Fibroblast of the aortic adventitia (primary cell): ENCODE measurements around the gene ARFGAP3. TPM values are rescaled to one million over a fixed set of nuclear protein-coding genes. Genes with fewer than 3 reads are reported as not detected.

ENCODE experiments used
- DNase-seq: peaks from one replicate; pipeline ENCODE4 v3.0.0-alpha.2; 2010; ENCODE audit warnings: low read depth
- H3K4me3 ChIP-seq: 2 replicates; pipeline ENCODE4 v1.5.1; 2011; ENCODE audit warnings: low read depth, mild to moderate bottlenecking, control low read depth, low read length, moderate library complexity
- CTCF ChIP-seq: IDR thresholded peaks from 2 replicates; pipeline ENCODE4 v1.5.1; 2011; ENCODE audit warnings: mild to moderate bottlenecking, low read length, control low read depth, inconsistent platforms; ENCODE audit not compliant: insufficient read depth
- total RNA-seq: library from RNA; depleted of rRNA; stranded (reverse); fragments of >200 nt; gene quantifications from 2 replicates; pipeline ENCODE4 v1.2.3, GENCODE V29; 2012; ENCODE audit warnings: low replicate concordance

Gene ARFGAP3
- total RNA-seq, 1 donor = 69.3 TPM

- no peak for DNase-seq
These were observed 16.3 kb upstream of the ARFGAP3 start for GRCh38 chr22:42873356-42873755.

GRCh38 chr22:42872821-42873220 lies 15.7 kb upstream of the ARFGAP3 start:
- H3K4me3 ChIP-seq = no peak overlapping the region
- no peak for DNase-seq
- TF ChIP-seq CTCF = no peak

More at GRCh38 chr22:42873356-42873755, 16.3 kb upstream of the ARFGAP3 start:
- no peak overlapping the region for H3K4me3 ChIP-seq
- no peak for TF ChIP-seq CTCF

- H3K4me3 ChIP-seq = no peak overlapping the region
- no peak for TF ChIP-seq CTCF
- DNase-seq = no peak
These were observed 14.3 kb upstream of the ARFGAP3 start for GRCh38 chr22:42871146-42872050.

GRCh38 chr22:42869888-42870480 lies 12.9 kb upstream of the ARFGAP3 start:
- TF ChIP-seq CTCF = no peak
- DNase-seq = no peak
- no peak overlapping the region for H3K4me3 ChIP-seq

GRCh38 chr22:42869463-42869862 lies 12.4 kb upstream of the ARFGAP3 start:
- no peak overlapping the region for H3K4me3 ChIP-seq
- no peak for TF ChIP-seq CTCF
- DNase-seq = no peak

- no peak for TF ChIP-seq CTCF
- no peak overlapping the region for H3K4me3 ChIP-seq
- DNase-seq = peak; percentile 51
These were observed 11.7 kb upstream of the ARFGAP3 start for GRCh38 chr22:42868751-42869251.
